ENCODE measurements around the gene SYT9.

The SYT9 gene

DNA sequence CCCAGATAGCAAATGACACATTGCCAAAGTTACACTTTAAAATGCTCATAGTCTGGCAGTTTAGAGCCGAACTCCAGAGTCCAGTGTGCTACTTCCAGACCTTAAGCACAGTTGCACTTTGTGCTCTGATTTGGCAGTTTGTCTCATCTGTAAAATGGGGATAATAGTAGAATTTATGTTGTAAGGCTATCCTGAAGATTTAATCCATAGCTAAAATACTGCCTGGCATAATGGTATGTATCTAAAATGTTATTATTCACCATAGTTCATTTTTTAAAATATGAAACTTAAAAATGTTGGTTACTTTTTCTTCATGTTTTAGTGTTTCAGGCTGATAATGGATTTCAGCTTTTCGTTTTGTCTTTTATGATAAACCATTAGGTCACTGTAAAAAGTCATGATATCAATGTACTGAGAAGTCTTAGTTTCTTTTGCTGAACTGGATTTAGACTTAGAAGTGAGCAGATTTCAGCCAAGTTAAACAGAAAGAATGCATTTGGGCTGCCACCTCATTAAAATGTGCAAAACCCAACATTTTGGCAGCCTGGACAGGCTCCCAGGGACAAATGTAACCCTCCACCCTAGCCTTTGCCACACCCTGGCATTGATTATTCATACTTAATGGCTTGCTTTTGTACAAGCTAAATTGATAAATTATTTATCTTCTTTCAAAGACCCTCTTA lies 234.5 kb downstream of the SYT9 start:
- no peak for TF ChIP-seq TAF1 (IDR thresholded peaks at IDR 0.05; ENCODE audit: borderline replicate concordance, insufficient read depth, low read length)
- TF ChIP-seq SIN3A (IDR thresholded peaks at IDR 0.05; ENCODE audit: borderline replicate concordance, insufficient read depth, low read length) = no peak
- no peak for TF ChIP-seq POLR2AphosphoS5 (IDR thresholded peaks at IDR 0.05; ENCODE audit: low read depth, low read length)
- TF ChIP-seq FOXP2 (optimal IDR thresholded peaks at IDR 0.05; ENCODE audit: borderline replicate concordance, extremely low read depth, extremely low read length, insufficient read depth) = no peak
- TF ChIP-seq, protein P1, sequence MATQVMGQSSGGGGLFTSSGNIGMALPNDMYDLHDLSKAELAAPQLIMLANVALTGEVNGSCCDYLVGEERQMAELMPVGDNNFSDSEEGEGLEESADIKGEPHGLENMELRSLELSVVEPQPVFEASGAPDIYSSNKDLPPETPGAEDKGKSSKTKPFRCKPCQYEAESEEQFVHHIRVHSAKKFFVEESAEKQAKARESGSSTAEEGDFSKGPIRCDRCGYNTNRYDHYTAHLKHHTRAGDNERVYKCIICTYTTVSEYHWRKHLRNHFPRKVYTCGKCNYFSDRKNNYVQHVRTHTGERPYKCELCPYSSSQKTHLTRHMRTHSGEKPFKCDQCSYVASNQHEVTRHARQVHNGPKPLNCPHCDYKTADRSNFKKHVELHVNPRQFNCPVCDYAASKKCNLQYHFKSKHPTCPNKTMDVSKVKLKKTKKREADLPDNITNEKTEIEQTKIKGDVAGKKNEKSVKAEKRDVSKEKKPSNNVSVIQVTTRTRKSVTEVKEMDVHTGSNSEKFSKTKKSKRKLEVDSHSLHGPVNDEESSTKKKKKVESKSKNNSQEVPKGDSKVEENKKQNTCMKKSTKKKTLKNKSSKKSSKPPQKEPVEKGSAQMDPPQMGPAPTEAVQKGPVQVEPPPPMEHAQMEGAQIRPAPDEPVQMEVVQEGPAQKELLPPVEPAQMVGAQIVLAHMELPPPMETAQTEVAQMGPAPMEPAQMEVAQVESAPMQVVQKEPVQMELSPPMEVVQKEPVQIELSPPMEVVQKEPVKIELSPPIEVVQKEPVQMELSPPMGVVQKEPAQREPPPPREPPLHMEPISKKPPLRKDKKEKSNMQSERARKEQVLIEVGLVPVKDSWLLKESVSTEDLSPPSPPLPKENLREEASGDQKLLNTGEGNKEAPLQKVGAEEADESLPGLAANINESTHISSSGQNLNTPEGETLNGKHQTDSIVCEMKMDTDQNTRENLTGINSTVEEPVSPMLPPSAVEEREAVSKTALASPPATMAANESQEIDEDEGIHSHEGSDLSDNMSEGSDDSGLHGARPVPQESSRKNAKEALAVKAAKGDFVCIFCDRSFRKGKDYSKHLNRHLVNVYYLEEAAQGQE (IDR thresholded peaks at IDR 0.05; ENCODE audit: insufficient read depth in 1 of 2, low read depth in 2 of 2, low read length in 2 of 2) = no peak

DNA sequence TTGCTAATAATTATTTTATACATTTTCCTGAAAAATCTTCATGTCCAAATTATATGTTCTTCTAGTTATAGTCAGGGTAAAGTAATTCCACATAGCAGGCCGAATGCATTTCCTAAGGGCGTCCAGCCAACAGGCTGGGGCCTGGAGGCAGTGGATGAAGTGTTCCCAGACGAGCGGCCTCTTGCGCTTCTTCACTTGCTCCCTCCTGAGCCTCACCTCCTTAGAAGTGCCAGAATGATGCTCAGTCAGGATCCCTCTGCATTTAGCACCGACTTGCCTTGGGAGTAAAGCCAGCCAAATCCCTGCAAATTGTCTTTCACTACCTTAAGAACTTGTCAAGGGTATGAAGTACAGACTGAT lies 235.1 kb downstream of the SYT9 start:
- TF ChIP-seq, protein P1 (IDR thresholded peaks at IDR 0.05; ENCODE audit: insufficient read depth in 1 of 2, low read depth in 2 of 2, low read length in 2 of 2) = no peak
- TF ChIP-seq POLR2AphosphoS5 (IDR thresholded peaks at IDR 0.05; ENCODE audit: low read depth, low read length) (no peak), SIN3A (IDR thresholded peaks at IDR 0.05; ENCODE audit: borderline replicate concordance, insufficient read depth, low read length) (no peak), FOXP2 (optimal IDR thresholded peaks at IDR 0.05; ENCODE audit: borderline replicate concordance, extremely low read depth, extremely low read length, insufficient read depth) (no peak), TAF1 (IDR thresholded peaks at IDR 0.05; ENCODE audit: borderline replicate concordance, insufficient read depth, low read length) (no peak)

DNA sequence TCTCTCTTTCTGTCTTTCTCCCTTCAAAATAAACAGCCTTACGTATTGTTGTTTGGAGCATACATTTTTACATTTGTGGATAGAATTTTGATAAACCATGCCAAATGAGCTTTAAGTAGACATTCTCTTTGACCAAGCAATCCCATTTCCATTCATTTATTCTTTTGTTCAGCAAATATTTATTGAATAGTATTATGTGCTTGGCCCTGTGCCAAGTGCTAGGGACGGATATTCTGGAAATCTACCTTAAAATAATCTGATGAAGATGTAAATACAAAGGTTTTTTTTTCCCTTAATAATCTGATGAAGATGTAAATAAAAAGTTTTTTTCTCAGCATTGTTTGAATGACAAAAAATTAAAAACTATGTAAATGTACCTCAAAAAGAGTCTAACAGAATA lies 235.7 kb downstream of the SYT9 start:
- TF ChIP-seq POLR2AphosphoS5 (IDR thresholded peaks at IDR 0.05; ENCODE audit: low read depth, low read length) (no peak), FOXP2 (optimal IDR thresholded peaks at IDR 0.05; ENCODE audit: borderline replicate concordance, extremely low read depth, extremely low read length, insufficient read depth) (no peak)

DNA sequence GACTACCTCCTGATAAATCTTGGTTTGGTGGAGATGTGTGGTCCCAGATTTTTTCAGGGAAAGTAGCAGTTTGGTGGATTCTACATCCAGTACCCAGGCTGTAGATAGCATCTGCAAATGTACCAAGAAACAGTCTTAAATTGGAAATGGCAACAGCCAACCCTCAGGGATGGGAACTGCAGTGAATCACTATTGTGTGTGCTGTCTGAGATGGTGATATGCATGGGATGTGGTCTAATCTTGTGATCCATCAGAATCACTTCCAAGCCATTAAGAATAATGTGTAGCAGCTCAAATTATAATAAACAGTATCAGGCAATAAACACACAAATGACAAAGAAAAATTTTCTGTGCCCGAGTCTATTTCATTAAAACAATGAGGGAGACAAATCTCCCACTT lies 237.0 kb downstream of the SYT9 start:
- TF ChIP-seq FOXP2 (optimal IDR thresholded peaks at IDR 0.05; ENCODE audit: borderline replicate concordance, extremely low read depth, extremely low read length, insufficient read depth) (no peak), SIN3A (IDR thresholded peaks at IDR 0.05; ENCODE audit: borderline replicate concordance, insufficient read depth, low read length) (no peak), TAF1 (IDR thresholded peaks at IDR 0.05; ENCODE audit: borderline replicate concordance, insufficient read depth, low read length) (no peak), POLR2AphosphoS5 (IDR thresholded peaks at IDR 0.05; ENCODE audit: low read depth, low read length) (no peak)
- TF ChIP-seq, protein P1 (IDR thresholded peaks at IDR 0.05; ENCODE audit: insufficient read depth in 1 of 2, low read depth in 2 of 2, low read length in 2 of 2) = no peak

- TF ChIP-seq, protein P1 (IDR thresholded peaks at IDR 0.05; ENCODE audit: insufficient read depth in 1 of 2, low read depth in 2 of 2, low read length in 2 of 2) = no peak
- TF ChIP-seq TAF1 (IDR thresholded peaks at IDR 0.05; ENCODE audit: borderline replicate concordance, insufficient read depth, low read length) (no peak), POLR2AphosphoS5 (IDR thresholded peaks at IDR 0.05; ENCODE audit: low read depth, low read length) (no peak), FOXP2 (optimal IDR thresholded peaks at IDR 0.05; ENCODE audit: borderline replicate concordance, extremely low read depth, extremely low read length, insufficient read depth) (no peak), SIN3A (IDR thresholded peaks at IDR 0.05; ENCODE audit: borderline replicate concordance, insufficient read depth, low read length) (no peak)
Measured at GRCh38 chr11:7489376-7489775, 237.7 kb downstream of the SYT9 start.

All from PFSK-1 (cell line).